ENCODE measurements around the gene CD300H.

The CD300H gene

DNA sequence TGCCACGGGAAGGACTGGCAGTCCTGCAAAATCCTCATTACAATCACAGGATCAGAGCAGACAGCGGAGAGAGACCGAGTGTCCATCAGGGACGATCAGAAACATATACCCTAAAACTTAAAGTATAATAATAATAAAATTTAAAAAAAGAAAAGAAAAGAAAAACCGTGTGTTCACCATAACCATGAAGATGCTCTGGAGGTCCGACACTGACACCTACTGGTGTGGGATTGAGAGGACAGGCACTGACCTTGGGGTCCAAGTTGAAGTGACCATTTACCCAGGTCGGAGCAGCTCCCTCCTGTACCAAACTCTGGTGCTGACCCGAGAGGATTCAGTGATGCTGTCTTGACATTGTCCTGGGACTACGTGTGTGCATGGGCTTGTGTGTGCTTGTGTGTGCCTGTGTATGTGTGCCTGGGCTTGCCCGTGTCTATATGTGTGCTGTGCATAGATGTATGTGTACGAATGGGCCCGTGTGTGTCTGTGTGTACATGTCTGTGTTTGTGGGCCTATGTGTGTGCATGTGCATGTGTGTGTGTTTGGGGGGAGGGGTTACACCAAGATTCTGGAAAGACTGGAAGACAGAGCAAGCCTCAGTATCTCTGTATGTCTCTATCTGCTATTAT is 34.7 kb upstream of the CD300H start:
- no peak overlapping the region for H3K9ac ChIP-seq (ENCODE audit: low read depth, low read length)
- no peaks in the 10 kb centered on the region for H3K4me1 ChIP-seq (ENCODE audit: control insufficient read depth, insufficient read depth, low read length)
- H3K4me3 ChIP-seq (ENCODE audit: low read depth, low read length): no peak overlapping the region
- H3K27me3 ChIP-seq (ENCODE audit: control insufficient read depth, insufficient read depth, low read length): no peaks in the 10 kb centered on the region
- H3K9me3 ChIP-seq (ENCODE audit: control insufficient read depth, insufficient read depth, low read length): no peaks in the 10 kb centered on the region
- H3K36me3 ChIP-seq (ENCODE audit: control insufficient read depth, insufficient read depth, low read length): no peaks in the 10 kb centered on the region

DNA sequence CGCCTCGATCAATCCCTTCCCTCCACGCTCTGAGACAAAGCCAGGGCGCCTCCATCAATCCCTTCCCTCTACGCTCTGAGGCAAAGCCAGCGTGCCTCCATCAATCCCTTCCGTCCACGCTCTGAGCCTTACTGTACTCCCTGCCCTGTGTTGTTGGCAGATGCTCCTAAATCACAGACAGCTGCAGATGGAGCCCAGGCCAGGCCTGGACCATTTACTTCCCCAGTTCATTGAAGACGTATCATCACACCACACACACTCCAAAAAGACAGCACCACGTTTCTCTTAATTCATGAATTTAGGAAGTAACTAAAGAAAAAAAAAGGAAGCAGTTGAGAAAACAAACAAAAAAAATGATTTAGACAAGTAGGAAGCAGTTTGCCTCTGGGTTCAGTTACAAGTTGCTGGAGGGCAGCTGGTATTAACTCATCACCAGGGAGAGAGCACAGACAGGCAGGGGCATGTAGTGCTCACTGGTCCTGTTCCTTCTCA is 32.2 kb upstream of the CD300H start:
- Histone ChIP-seq H3K9me3 (ENCODE audit: control insufficient read depth, insufficient read depth, low read length) (no peaks in the 10 kb centered on the region), H3K9ac (ENCODE audit: low read depth, low read length) (no peak overlapping the region), H3K4me1 (ENCODE audit: control insufficient read depth, insufficient read depth, low read length) (no peaks in the 10 kb centered on the region), H3K36me3 (ENCODE audit: control insufficient read depth, insufficient read depth, low read length) (no peaks in the 10 kb centered on the region), H3K4me3 (ENCODE audit: low read depth, low read length) (no peak overlapping the region), H3K27me3 (ENCODE audit: control insufficient read depth, insufficient read depth, low read length) (no peaks in the 10 kb centered on the region)

GRCh38 chr17:74599023-74599399 is 31.7 kb upstream of the CD300H start:
- H3K4me3 ChIP-seq (ENCODE audit: low read depth, low read length): no peak overlapping the region
- no peak overlapping the region for H3K9ac ChIP-seq (ENCODE audit: low read depth, low read length)
- H3K36me3 ChIP-seq (ENCODE audit: control insufficient read depth, insufficient read depth, low read length): no peaks in the 10 kb centered on the region
- no peaks in the 10 kb centered on the region for H3K9me3 ChIP-seq (ENCODE audit: control insufficient read depth, insufficient read depth, low read length)
- H3K4me1 ChIP-seq (ENCODE audit: control insufficient read depth, insufficient read depth, low read length): no peaks in the 10 kb centered on the region
- H3K27me3 ChIP-seq (ENCODE audit: control insufficient read depth, insufficient read depth, low read length): no peaks in the 10 kb centered on the region

DNA sequence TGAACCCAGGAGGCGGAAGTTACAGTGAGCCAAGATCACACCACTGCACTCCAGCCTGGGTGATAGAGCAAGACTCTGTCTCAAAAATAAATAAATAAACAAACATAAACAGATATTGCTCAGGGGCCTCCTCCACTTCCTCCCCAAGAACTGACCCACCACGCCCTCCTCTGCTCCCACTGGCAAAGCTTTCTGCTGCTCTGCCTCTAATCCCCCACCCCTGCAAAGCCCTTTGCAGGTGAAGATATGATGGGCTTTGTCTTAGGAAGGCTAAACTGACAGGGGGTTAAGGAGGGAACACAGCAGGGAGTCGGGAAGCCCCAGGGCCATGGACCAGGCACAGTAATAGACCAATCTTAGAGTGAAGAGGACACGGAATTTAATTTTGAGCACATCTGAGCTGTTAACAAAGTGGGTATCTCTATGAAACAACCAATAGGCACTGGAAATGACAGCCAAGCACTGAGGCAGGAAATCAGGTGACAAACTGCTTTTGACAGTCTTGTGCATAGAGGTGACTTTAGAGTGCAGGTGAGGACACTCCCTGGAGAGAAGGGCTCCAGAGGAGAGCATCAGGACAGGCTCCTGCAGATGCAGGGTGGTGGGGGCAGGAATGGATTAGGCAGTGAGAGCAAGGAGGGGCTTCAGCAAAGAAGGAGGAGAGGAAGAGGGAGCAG is 31.2 kb upstream of the CD300H start:
- Histone ChIP-seq H3K36me3 (ENCODE audit: control insufficient read depth, insufficient read depth, low read length) (no peaks in the 10 kb centered on the region), H3K4me3 (ENCODE audit: low read depth, low read length) (no peak overlapping the region), H3K4me1 (ENCODE audit: control insufficient read depth, insufficient read depth, low read length) (no peaks in the 10 kb centered on the region), H3K27me3 (ENCODE audit: control insufficient read depth, insufficient read depth, low read length) (no peaks in the 10 kb centered on the region), H3K9ac (ENCODE audit: low read depth, low read length) (no peak overlapping the region), H3K9me3 (ENCODE audit: control insufficient read depth, insufficient read depth, low read length) (no peaks in the 10 kb centered on the region)

GRCh38 chr17:74597069-74597790 is 29.9 kb upstream of the CD300H start:
- no peaks in the 10 kb centered on the region for H3K36me3 ChIP-seq (ENCODE audit: control insufficient read depth, insufficient read depth, low read length)
- H3K9me3 ChIP-seq (ENCODE audit: control insufficient read depth, insufficient read depth, low read length): no peaks in the 10 kb centered on the region
- peaks cover 3% of the 10 kb centered on the region for H3K27me3 ChIP-seq (ENCODE audit: control insufficient read depth, insufficient read depth, low read length)
- H3K4me3 ChIP-seq (ENCODE audit: low read depth, low read length): no peak overlapping the region
- no peaks in the 10 kb centered on the region for H3K4me1 ChIP-seq (ENCODE audit: control insufficient read depth, insufficient read depth, low read length)
- no peak overlapping the region for H3K9ac ChIP-seq (ENCODE audit: low read depth, low read length)

DNA sequence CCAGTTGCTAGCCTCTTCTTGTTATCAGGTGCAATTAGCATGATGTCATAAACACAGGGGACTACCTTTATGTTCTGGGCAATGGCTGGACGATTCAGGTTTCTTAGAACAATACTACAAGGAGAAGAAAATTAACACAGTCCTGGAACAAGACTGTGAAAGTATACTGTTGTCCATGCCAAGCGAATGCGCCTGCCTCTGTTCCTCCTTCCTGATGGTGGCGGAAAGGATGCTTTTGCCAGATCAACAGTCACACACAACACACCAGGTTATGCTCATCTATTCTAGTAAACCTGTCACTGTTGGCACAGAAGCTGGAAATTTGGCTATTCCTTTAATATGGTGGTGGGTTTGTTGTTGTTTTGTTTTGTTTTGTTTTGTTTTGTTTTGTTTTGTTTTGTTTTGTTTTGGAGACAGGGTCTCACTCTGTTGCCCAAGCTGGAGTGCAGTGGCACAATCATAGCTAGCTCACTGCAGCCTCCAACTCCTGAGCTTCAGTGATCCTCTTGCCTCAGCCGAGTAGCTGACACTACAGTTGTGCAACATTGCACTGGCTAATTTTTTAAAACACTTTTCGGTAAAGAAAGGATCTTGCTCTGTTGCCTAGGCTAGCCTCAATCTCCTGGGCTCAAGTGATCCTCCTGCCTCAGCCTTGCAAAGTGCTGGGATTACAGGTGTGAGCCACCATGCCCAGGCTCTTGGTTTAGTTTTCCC is 27.9 kb upstream of the CD300H start:
- Histone ChIP-seq H3K4me3 (ENCODE audit: low read depth, low read length) (no peak overlapping the region), H3K36me3 (ENCODE audit: control insufficient read depth, insufficient read depth, low read length) (no peaks in the 10 kb centered on the region), H3K9me3 (ENCODE audit: control insufficient read depth, insufficient read depth, low read length) (no peaks in the 10 kb centered on the region), H3K27me3 (ENCODE audit: control insufficient read depth, insufficient read depth, low read length) (peaks cover 3% of the 10 kb centered on the region), H3K4me1 (ENCODE audit: control insufficient read depth, insufficient read depth, low read length) (no peaks in the 10 kb centered on the region), H3K9ac (ENCODE audit: low read depth, low read length) (no peak overlapping the region)

- no peak within 1 kb of the TSS for H3K9ac ChIP-seq (ENCODE audit: low read depth, low read length)
- H3K4me3 ChIP-seq (ENCODE audit: low read depth, low read length): no peak within 1 kb of the TSS
- H3K4me1 ChIP-seq (ENCODE audit: control insufficient read depth, insufficient read depth, low read length): no peaks in the 10 kb centered on the region
- peaks cover 3% of the 10 kb centered on the region for H3K27me3 ChIP-seq (ENCODE audit: control insufficient read depth, insufficient read depth, low read length)
- no peaks in the 10 kb centered on the region for H3K36me3 ChIP-seq (ENCODE audit: control insufficient read depth, insufficient read depth, low read length)
- no peaks in the 10 kb centered on the region for H3K9me3 ChIP-seq (ENCODE audit: control insufficient read depth, insufficient read depth, low read length)
Measured at GRCh38 chr17:74592087-74592990, 25.0 kb upstream of the CD300H start, which contains the start of gene CD300LD. Gene CD300LD, minus strand, starts transcription at chr17:74592283. Its CDS starts 81 bp downstream, at chr17:74592202.

- Histone ChIP-seq H3K4me3 (ENCODE audit: low read depth, low read length) (no peak overlapping the region), H3K4me1 (ENCODE audit: control insufficient read depth, insufficient read depth, low read length) (no peaks in the 10 kb centered on the region), H3K27me3 (ENCODE audit: control insufficient read depth, insufficient read depth, low read length) (peaks cover 3% of the 10 kb centered on the region), H3K36me3 (ENCODE audit: control insufficient read depth, insufficient read depth, low read length) (no peaks in the 10 kb centered on the region), H3K9ac (ENCODE audit: low read depth, low read length) (no peak overlapping the region), H3K9me3 (ENCODE audit: control insufficient read depth, insufficient read depth, low read length) (no peaks in the 10 kb centered on the region)
Measured at GRCh38 chr17:74591503-74591902, 24.2 kb upstream of the CD300H start.

DNA sequence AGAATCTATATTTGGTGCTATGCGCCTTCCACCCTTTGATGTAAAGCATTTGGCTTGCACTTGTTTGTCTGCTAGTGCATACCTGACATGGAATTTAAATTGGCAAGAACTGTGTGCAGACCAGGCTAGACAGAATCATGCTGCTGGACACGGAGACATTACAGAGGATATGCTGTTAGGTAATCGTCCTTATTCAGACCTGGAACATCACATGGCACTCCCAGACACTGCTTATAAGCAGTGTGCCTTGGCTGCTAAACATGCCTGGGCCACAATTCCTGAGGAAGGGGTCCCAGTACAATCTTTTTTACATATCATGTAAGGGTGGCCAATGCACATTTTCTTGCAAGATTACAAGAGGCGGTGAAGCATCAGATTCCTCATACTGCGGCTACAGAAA is 18.4 kb upstream of the CD300H start:
- no peaks in the 10 kb centered on the region for H3K9me3 ChIP-seq (ENCODE audit: control insufficient read depth, insufficient read depth, low read length)

GRCh38 chr17:74584292-74585060 is 17.2 kb upstream of the CD300H start:
- H3K4me3 ChIP-seq (ENCODE audit: low read depth, low read length): no peak overlapping the region
- no peaks in the 10 kb centered on the region for H3K9me3 ChIP-seq (ENCODE audit: control insufficient read depth, insufficient read depth, low read length)
- H3K9ac ChIP-seq (ENCODE audit: low read depth, low read length): no peak overlapping the region
- H3K27me3 ChIP-seq (ENCODE audit: control insufficient read depth, insufficient read depth, low read length): no peaks in the 10 kb centered on the region
- no peaks in the 10 kb centered on the region for H3K36me3 ChIP-seq (ENCODE audit: control insufficient read depth, insufficient read depth, low read length)
- H3K4me1 ChIP-seq (ENCODE audit: control insufficient read depth, insufficient read depth, low read length): no peaks in the 10 kb centered on the region

More for the DNA sequence above, 18.4 kb upstream of the CD300H start:
- Histone ChIP-seq H3K27me3 (ENCODE audit: control insufficient read depth, insufficient read depth, low read length) (no peaks in the 10 kb centered on the region), H3K4me3 (ENCODE audit: low read depth, low read length) (no peak overlapping the region), H3K36me3 (ENCODE audit: control insufficient read depth, insufficient read depth, low read length) (no peaks in the 10 kb centered on the region), H3K4me1 (ENCODE audit: control insufficient read depth, insufficient read depth, low read length) (no peaks in the 10 kb centered on the region), H3K9ac (ENCODE audit: low read depth, low read length) (no peak overlapping the region)
